COR-L47 (cell line): ENCODE measurements around the gene CIAO2B.

Source experiments
- DNase-seq: peaks from one replicate; lab custom pipeline; 2025; lab: John Stamatoyannopoulos, UW

Gene CIAO2B

DNA sequence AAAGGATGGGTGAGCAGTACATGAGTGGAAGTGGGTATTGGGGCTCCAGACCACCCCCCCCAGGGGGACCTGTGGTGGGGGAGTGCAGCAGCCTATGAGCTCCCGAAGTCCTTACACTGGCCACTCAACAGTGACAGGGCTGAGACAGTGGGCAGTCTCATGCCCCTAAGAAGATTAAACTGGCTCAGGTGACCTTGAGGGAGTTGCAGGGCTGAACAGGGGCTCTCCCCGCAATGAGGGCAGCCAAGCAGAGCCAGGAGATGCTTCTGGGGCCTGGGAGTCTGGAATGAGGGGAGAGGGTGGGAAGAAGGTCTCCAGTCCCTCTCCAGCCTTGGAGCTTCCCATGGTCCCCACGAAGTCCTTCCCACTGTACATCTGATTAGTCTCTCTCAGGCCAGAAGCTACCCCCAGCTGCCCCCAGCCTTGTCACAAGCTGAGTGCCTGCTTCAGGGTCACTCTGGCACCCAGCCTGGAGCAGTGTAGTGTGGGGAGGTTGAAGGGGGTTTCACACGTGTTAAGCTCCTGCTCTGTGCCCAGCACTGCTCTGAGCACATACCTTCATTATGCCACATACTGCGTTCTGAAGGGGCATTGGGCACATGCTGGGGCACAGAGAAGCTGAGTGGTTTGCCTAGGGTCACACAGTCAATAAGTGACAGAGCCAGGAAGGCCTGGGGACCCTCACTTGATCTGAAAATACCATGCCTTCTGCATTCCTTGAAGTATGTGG is 14.5 kb downstream of the CIAO2B start:
- no peak for DNase-seq

- DNase-seq = no peak
Observed at GRCh38 chr16:66918803-66919568, 15.2 kb downstream of the CIAO2B start, which contains the start of gene CDH16. Gene CDH16 (minus strand): TSS chr16:66918885. CDS start chr16:66918065, 820 bp downstream.

GRCh38 chr16:66918355-66918754 is 15.8 kb downstream of the CIAO2B start:
- no peak for DNase-seq

DNA sequence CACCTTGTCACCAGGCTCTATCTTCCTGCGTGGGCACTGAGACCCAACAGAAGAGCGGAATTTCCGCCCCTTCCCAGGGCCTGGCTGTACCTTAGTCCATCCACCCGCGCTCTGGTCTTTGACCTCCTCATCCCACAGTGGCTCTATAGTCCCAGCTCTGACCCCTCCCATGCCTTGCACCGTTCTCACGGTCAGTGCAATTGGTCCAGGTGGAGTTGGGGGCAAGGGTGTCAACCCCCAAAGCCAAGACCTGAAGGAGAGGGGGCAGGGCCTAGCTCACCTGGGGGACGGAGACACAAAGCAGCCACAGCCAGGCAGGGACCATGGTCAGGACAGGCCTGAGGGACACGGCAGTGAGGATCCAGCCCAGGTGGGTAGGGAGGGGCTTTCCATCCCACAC is 16.5 kb downstream of the CIAO2B start:
- no peak for DNase-seq

DNA sequence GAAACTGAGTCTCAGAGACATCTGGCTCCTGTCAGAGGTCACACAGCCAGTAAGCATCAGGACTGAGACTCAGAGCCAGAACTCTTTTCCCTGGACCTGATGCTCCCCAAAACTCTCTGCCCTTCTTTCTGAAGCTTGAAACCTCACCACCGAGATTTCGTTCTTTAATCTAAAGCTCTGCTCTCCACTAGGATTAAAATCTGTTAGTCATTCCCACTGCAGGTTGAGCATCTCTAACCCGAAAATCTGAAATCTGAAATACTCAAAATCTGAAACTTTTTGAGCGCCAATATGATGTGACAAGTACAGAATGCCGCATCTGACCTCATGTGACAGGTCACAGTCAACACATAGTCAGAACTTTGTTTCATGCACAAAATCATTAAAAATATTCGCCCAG is 17.7 kb downstream of the CIAO2B start:
- no peak for DNase-seq

GRCh38 chr16:66915041-66915440 is 19.2 kb downstream of the CIAO2B start:
- DNase-seq = no peak

GRCh38 chr16:66914541-66914940 is 19.7 kb downstream of the CIAO2B start:
- DNase-seq = no peak

DNA sequence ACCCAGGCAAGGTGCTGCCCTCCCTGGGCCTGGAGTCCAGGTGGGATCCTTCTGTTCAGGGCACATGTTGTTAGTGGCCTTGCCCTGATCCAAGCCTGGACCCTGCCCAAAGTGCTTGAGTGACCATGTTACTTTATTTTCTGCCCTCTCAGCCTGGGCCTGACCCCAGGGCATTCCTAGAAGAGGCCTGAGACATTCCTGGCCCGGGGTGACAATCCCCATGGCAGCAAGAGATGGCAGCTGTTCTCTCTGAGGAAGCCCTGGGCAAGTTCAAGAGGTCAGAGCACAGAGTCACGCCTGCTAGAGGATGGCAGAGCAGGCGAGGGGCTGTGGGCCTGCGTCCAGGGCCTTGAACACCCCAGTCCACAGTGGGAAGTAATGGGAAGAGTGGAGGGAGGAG is 20.5 kb downstream of the CIAO2B start:
- DNase-seq = no peak

DNA sequence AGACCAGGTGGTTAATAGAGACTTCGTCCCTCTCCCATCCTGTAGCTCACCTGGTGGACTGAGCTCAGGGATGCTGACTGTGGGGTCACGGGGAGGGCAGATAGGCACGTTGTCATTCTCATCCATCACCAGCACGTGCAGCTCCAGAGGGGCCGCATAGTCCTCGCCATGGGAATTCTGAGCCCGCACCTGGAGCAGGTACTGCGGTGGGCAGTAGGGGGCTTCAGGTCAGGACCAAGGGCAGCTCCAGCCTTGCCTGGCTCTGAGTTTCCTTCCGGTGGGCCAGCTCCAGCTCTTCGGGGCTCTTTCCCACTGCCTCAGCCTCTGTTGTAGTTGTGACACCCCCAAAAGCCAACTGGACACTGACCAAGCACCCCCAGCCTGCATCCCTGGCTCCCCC is 21.1 kb downstream of the CIAO2B start:
- DNase-seq = no peak

- no peak for DNase-seq
Observed at GRCh38 chr16:66911801-66912200, 22.4 kb downstream of the CIAO2B start.

- DNase-seq = no peak
Observed at GRCh38 chr16:66911112-66911511, 23.1 kb downstream of the CIAO2B start.

DNA sequence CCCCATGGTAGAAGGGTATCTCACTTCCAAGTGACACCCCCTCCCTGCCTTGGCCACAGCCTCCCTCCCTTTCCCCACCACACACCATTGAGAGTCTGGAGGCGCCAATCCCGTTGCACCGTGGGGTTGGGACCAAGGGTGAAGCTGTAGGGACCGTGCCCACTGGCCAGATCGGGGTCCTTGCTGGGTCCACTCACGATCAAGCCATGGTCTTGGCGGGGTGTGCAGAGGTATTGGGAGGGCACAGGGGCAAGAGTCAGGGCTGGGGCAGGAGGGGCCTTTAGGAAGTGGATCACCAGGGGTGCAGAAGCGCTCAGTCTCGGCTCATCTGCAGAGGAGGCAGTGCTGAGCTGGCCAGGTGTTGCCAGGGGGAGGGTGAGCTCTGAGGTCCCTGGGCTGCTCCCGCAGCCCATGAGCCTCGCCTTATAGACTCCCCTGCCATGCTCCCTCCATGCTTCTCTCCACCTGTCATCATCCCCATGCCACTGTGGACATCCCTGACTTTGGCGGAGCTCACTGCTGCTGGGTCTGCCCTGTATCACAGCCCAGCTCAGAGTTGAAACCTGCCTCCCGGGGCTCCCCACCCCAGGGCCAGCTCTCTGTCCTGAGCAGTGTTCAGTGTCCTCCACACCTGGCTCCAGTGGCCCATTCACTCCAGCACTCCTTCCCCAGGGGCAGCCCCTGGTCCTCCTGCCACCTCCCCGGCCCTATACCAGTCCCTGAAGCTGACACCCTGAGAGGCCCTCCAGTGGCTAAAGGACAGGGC is 23.8 kb downstream of the CIAO2B start:
- DNase-seq = no peak

DNA sequence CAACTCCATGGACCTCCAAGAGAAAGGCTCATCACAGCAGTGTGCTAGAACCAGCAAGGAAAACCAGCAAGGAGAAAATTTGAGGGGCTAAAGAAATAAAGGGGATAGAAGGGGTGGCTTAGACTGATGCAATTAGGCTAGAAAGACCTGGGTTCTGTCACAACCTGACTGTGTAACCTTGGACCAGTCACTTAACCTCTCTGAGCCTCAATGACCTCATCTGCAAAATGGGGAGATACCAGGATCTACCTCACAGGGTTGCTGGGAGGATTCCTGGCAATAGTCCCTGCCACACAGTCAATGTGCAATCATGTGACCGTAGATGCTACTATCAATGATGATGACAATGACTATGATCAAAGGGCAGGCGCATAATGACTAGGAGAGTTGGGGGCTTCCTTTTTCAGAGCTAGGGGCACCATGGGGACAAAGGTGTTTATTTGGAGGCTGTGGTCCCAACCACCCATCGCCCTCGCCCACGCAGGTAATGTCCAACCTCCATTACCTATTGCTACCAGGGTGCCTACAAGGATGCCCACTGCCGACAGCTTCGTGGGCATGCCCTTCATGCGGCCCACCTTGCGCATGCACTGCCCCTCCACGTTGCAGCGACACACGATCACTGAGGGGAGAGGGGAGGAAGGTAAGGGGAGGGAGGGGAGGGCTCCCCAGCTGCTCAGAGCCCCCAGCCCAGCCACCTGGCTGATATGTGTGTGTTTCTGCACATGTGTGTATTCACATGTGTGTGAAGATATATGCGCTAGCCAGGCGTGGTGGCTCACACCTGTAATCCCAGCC is 25.2 kb downstream of the CIAO2B start:
- DNase-seq = no peak

GRCh38 chr16:66908116-66908515 is 26.1 kb downstream of the CIAO2B start:
- no peak for DNase-seq

DNA sequence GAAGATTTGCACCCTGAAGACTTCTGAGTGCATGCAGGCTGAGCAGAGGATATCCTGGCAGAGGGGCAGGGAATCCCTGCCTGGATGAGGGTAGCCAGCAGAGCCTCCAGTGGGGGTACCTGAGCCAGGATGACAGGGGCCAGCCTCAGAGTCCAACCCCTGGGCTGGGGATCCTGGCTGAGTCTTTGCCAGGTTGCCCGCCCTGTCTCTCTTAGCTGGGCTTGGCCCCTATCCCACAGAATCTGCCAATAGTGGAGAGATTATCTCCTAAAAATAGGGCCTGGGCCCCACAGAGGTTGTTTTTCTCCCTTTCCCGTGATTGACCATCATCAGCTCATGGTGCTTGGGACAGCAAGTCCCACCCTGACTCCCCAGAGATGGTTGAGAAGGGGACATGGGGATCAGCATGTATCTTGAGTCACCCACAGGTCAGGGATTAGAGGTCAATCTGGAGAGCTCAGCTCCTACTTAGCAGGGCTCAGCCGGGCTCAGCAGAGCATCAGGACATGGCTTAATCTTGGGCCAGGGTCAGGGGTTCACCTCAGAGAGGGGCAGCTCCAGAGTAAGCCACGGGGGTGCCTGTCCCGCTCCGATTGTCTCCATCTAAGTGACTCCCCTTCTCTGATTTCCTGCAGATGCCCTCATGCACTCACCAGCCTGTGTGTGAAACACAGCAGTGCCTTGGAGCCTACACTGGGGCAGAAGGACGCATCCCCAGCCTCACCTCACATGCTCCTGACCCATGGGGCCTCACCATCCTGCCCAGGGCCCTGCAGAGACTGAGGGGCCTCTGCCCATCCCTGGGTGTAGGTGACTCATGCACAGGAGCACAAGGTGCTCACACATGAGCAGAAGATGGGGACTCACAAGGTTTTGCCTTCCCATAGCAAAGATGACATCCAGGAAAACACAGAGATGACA is 27.0 kb downstream of the CIAO2B start:
- DNase-seq = no peak

DNA sequence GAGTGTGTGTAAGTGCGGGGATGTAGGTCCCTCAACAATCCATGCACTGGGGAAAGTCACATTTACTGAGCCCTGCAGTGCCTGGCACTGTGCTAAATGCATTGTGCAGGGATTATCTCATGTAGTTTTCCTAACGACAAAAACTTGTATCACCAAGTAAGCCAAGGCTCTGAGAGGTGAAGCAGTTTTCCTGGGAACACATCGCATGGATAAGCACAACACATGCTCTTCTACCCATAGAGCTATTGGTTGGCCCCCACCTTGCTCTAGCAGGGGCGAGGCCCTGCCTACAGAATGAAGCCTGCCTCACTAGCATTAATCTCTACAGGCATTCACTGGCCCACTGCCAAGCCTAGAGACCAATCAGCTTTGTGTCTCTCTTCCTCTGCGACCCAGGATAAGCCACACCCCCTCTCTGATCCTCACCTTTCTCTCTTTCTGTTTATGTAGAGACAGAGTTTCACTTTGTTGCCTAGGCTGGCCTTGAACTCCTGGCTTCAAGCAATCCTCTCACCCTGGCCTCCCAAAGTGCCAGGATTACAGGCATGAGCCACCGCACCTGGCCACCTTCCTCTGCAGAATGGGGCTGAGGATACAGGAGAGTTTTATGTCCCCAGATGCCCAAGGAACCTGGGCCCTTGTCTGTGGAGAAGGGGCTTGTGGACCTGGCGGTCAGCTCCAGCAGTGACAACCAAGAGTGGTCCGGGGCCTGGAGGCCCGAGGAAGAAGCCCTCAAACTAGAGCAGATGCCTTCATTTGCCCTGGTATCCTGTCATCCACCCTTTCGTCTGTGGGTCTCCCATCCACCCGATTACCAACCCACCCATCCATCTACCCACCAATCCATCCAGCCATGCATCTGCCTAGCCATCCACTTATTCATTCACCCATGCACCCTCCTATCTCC is 28.3 kb downstream of the CIAO2B start:
- DNase-seq = peak; percentile 49

- DNase-seq = no peak
Observed at GRCh38 chr16:66904846-66905632, 29.2 kb downstream of the CIAO2B start.

DNA sequence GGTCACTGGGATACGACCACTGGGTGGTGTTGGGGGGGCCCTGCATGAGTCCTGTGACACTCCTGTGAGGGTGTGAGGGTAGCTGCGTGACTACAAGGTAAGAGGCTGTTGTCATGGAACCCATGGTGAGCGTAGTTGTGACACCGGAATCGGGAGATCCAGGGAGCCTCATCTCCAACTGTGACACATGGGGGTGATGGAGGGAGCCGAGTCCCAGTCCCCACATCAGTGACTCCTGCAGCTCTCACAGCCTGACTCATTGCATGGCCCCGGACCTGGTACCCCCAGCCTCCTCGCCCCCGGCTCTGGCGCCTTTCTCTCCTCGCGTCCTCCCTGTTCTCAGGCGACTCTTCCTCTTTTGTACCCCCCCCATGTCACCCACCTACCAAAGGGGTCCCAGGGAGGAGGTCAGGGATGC is 29.8 kb downstream of the CIAO2B start:
- no peak for DNase-seq
